Stimulated activated CD4-positive, alpha-beta T cell treated with anti-CD3 and anti-CD28 coated beads, Interleukin-1b, Interleukin-23, amount 100 ng/mL, for 1 hour (primary cell): ENCODE results near the gene ABCC1.
A peak's percentile ranks its signal among the peaks of the same experiment; 100 is the strongest.
"Not testable (repeated sequence)": the region's sequence is repeated elsewhere in the genome, so short reads cannot be mapped to it uniquely, and the experiment has no call there.

Source experiments
- DNase-seq, 2 donors: peaks; one replicate each; pipeline ENCODE4 v3.0.0-alpha.2; 2020; ENCODE audit warnings: low read depth in 2 of 2

Gene ABCC1

DNA sequence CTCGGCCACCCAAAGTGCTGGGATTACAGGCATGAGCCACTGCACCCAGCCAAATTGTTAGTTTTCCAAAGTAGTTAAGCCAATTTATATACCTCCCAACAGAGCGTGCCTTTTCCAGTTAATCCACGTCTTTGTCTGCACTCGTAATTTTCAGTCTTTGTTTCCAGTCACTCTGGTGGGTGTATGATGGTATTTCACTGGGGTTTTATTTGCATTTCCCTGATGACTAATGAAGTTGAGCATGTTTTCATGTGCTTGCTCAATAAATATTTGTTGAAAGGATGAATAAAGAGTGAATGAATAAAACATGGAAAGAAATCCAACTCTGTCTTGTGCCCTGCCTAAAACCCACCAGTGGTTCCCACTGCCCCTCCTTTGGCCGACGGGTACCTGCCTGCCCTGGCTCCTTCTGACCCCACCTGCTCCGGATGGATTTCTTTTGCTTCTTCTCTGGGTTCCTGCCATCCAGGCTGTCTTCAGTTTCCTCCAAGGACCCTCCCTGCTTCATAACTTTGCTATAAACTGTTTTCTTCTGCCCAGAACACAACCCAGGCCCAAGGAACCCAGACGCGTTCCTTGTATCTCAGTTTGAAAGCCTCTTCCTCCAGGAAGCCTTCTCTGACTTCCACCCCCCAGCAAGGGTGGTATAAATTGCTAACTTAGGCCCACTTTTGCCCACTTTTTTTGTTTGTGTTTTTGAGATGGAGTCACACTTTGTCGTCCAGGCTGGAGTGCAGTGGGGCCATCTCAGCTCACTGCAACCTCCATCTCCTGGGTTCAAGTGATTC lies 3.0 kb upstream of the ABCC1 start:
- no peak for DNase-seq

DNA sequence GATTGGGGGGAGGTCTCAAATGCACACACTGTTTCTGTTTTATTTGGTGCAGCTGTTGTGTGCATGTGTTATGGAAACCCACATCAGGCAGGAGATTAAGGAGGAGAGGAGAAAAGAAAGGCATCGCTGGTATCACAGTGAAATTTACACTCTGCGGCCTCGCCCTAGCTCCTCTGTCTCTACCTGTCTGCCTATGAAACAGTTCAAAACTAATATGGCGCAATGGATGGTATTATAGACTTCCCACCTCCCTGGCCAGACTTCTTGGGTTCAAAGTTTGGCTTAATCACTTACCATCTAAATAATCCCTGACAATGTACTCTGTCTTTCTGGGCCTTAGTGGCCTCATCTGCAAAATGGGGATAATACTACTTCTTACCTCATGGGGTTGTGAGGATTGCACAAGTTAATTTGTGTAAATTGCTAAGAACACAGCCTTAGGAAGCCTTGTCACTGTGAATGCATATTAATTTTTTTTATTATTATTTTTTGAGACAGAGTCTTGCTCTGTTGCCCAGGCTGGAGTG lies 1.4 kb upstream of the ABCC1 start:
- DNase-seq, result no peak

DNA sequence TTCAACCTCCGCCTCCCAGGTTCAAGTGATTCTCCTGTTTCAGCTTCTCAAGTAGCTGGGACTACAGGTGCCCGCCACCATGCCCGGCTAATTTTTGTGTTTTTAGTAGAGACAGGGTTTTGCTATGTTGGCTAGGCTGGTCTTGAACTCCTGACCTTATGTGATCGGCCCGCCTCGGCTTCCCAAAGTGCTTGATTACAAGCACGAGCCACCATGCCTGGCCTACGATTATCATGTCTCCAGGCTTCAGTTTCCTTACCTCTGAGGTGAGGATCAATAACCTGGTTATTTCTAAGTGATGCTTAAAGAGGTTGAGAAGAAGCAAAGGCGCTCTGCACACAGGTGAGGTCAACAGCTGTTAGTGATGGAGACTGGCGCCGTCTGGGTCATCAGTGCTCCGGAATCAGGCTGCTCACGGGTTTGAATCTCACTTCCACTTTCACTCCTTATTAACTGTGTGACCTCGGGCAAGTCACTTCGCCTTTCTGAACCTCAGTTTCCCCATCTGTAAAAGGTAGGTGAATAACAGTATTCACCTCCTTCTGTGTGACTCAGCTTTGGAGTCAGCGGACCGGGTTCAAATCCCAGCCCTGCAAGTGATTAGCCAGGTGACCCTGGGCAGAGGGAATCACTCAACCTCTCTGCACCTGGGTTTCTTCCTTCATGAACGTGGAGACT lies 745 bp upstream of the ABCC1 start:
- no peak for DNase-seq

DNA sequence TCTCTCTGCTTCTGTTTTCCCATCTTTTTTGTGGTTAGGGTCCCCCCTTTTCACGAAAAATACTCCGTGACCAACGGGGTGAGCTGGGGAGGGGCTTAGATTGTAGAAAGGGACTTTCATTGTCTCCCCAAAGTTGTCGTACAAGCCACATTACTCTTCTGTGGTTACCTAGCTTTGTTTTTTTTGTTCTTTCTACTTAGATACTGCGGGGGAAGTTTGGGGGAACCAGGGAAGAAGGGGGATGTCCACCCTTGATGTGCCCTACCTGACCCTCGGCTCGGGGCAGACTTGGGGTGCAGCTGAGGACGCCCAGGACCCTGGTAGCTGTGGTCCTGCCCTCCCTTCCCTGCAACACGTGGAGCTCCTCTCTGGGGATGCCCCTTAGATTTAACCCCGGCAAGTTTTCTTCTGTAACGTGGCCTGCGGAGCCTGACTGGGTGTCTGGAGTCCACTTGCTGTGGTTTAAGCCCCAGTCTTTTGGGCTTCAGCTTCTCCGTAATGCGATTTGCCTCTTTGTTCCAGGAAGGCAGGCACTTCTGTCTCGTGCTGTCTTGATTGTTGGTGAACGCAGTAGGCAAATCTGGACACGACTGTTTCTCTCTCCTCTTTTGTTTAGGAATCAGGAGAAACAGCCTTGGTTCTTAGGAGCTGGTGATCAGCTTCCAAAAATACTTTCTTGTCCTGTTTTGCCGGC lies 892 bp downstream of the ABCC1 start:
- no peak for DNase-seq

DNA sequence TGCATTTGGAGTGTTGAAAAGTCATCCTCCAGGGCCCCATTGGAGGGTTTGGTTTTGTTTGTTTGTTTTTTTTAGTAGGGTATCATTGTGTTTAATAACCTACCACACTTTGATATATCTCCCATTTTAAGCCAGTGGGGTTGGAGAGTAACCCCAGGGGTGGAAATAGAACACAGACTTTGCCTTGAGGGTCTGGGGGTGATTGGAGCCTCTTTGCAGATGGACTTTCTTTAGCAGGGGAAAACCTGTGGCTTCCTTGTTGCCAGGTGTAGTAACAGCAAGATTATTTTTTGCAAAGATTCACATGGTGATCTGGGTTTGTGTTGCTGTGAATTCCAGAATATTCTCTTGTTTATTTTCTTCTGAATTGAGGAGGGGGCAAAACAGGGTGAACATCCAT lies 1.5 kb downstream of the ABCC1 start:
- DNase-seq, result no peak

DNA sequence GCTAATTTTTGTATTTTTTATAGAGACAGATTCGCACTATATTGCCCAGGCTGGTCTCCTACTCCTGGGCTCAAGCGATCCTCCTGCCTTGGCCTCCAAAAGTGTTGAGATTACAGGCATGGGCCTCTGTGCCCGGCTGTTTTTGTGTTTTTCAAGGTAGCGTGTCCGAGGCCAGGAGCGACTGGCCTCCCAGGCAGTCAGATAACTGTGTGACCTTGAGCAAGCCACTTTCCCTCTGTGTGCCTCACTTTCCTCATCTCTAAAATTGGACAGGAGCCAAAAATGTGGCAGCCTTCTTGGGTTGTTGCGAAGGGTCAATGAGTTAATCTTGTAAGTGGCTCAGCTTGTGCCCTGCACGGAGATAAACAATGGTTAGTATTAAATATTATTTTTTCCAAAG lies 2.4 kb downstream of the ABCC1 start:
- no peak for DNase-seq

DNA sequence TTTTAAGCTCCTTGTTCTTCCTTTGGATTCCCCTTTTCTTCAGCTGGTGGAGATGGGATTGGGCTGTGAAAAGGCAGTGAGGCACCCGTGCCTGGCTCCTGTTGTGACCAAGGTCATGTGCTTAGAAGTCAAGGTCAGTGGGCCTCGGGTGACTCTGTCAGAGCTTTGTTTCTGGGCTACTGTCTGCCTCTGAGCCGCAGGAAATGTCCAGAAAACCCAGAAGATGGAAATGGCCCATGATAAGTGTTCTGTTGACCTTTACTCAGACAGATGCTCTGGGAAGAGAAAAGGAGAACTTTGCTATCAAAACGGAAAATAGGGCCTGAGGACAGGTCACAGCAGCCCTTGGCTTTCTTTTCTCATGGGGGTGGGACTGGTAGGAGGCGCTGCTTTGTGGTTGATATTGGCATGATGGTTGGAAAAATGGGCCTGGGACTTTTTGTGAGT lies 2.9 kb downstream of the ABCC1 start:
- no peak for DNase-seq

DNA sequence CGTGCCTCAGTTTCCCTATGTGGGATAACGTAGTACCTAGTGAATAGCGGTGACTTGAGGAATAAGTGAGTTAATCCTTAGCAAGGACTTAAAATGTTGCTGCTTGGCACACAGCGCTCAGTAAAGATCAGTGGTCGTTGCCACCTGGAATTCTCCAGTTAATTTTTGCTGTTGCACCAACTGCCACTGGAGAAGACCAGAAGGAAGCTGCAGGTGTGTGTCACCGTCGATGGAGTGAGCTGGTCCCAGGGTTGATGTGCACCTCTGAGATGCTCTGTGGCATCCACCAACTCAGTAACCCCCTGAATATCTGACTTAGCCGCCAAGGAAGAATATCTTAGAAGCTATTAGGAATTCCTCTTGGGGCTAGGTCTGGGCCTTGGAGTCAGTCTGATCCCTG lies 4.1 kb downstream of the ABCC1 start:
- DNase-seq, result no peak

DNA sequence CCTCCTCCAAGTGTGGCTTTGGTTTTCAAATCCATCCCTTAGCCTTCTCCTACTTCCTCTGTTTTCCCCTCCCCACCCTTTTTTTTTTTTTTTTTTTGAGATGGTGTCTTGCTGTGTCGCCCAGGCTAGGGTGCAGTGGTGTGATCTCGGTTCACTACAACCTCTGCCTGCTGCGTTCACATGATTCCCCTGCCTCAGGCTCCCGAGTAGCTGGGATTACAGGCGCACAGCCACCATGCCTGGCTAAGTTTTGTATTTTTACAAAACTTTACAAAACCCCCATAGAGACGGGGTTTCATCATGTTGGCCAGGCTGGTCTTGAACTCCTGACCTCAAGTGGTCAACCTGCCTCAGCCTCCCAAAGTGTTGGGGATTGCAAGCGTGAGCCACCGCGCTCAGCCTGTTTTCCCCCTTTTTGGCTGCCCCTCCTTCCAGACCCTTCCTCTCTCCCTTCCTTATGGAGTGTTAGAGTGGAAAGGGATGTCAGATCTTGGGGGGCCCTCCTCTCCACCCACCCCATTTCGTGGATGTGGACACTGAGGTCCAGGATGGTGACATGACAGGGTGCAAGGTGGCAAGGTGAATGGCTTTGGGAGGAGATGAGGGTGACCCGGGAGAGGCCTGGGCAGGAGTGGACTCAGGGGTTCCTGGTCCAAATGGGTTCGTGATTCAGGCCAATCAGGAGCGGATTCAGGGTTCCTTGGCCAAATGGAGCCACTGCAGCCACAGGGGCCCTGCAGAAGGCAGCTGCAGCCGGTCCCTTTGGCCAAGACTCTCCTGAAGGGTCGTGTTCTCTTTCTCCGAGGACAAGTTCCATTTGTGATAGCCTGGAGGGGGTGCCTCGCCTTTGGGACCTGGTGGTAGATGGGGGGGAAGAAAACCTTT lies 4.8 kb downstream of the ABCC1 start:
- no peak for DNase-seq

DNA sequence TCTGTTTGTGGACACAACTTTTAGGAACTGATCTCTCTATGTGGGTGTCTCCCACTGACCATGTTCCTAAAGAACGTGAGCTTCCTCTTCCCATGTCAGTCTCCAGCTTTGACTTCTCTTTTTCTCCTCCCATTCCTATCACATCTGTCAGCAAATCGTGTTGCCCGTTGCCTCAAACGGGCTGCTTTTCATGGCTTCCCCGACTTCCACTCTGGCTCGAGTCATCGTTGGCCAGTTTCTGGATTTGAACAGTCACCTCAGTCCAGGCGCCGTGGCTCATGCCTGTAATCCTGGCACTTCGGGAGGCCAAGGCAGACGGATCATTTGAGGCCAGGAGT lies 5.4 kb downstream of the ABCC1 start:
- no peak for DNase-seq

DNA sequence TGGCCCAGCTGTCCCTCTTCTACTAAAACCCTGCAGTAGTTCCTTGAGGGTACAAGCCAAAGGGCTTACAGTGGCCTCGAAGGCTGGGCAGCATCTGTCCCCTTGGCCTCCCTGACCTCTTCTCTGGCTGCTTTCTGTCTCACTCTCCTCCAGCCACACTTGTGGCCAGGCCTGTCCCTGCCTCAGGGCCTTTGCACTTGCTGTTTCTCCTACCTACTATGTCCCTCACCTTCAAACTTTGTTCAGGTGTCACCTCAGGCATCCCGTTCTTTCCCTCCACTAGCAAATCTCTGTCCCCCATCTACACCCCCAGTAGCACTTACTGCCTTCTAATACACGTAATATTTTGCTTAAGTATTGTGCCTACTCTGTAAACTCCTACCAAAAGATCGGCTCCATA lies 6.0 kb downstream of the ABCC1 start:
- DNase-seq, result no peak

DNA sequence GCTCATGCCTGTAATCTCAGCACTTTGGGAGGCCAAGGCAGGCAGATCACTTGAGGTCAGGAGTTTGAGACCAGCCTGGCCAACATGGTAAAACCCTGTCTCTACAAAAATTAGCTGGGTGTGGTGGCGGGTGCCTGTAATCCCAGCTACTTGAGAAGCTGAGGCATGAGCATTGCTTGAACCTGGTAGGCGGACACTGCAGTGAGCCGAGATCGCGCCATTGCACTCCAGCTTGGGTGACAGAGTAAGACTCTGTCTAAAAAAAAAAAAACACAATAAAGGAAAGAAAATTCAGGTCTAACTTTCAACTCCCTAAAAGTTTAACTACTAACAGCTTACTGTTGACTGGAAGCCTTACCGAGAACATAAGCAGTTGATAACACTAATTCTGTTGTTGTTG lies 6.7 kb downstream of the ABCC1 start:
- DNase-seq, result not testable (repeated sequence)

DNA sequence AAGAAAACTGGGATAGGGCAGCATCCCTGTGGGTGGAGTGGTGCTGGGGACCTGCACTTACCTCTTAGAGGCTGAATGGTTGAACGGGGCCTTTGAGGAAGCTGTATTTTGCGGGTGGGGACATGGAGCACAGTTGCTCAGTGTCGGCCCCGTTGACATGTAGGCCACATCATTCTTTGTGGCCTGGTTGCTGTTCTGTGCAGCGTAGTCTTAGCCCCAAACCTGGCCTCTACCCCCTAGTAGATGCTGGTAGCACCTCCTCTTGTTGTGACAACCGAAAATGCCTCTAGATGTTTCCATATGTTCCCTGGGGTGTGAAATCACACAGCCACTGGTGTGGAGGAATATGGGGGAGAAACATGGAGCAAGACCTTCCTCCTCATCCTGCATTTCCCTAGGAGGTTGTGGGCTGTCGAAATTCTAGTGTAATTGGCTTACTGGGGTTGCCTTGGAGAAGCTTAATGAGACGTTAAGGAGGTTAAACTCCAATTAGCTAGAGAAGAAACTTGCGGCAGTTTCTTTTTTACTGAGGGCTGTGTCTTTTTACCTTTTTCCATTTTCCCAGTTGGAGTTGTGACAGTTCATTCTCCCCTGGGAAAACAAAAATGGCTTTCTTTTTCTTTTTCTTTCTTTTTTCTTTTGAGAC lies 9.4 kb downstream of the ABCC1 start:
- no peak for DNase-seq

DNA sequence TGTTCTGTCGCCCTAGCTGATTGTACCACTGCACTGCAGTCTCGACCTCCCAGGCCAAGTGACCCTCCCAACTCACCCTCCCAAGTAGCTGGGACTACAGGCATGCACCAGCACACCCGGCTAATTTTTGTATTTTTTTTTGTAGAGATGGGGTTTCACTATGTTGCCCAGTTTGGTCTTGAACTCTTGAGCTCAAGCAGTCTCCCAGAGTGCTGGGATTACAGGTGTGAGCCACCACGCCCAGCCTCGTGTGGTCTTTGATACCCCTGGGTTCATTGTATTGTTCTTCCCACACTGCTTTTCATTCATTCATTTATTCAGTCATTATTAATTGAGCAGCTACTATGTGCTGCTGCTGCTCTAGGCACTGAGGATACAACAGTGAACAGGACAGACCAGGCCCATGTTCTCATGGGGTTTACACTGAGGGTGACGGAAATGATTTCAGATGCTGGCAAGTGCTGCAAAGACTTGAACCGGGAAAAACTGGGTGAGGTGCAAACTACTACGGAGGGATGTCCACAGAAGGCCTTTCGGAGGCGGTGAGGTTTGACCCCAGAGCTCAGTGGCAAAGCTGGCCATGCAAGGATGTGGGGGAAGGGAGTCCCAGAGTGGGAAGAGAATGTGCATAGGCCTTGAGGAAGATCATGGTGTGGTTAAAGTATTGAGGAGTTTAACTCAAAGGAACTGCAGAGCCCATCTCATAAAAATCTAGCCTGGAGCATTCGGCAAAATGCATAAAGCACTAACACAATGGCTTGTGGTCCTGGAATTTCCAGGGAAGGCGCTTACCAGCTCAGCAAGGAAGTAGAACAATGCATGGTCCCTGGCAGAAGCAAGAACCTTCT lies 10.9 kb downstream of the ABCC1 start:
- no peak for DNase-seq

DNA sequence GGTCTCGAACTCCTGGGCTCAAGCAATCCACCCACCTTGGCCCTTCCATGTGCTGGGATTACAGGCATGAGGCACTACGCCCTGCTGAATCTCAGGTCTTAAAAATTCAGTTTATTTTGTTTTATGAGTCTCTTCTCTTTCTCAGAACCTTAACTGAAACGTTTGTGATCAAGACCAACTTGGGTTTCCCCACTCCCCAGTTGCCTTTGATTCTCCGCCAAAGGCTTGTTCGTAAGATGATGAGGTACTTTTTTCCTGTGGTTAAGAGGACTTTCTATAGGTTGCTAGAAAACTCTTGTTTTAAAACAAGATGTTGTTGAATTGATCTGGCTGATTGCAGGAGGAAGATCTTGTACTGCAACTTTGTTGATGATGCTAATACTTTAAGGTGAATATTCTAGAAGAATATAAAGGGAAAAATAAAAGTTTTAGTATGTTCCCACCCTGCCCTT lies 11.7 kb downstream of the ABCC1 start:
- DNase-seq, result peak in 1 of 2 donors; percentile 39

DNA sequence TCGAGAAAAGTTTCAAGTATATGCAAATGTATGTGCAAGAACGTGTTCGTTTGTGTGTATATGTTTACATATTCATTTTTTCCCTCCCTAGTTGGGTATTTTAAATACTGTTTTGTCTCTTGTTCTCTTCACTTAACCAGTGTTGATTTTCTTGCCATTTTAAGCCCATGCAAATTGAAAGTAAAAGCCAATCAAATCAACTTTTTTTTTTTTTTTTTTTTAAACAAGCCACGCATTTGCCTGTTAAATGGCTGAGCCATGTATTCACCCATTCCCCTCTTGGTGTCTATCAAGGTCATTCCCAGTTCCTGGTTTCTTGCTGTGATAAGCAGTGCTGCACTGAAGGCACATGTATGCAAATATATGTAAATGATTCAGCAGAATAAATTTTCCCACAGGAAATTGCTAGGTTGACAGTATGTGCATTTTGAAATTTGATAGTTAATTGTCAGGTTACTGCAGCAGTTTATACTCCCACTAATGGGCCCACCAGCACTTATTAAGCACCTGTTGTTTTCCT lies 12.2 kb downstream of the ABCC1 start:
- DNase-seq, result no peak

DNA sequence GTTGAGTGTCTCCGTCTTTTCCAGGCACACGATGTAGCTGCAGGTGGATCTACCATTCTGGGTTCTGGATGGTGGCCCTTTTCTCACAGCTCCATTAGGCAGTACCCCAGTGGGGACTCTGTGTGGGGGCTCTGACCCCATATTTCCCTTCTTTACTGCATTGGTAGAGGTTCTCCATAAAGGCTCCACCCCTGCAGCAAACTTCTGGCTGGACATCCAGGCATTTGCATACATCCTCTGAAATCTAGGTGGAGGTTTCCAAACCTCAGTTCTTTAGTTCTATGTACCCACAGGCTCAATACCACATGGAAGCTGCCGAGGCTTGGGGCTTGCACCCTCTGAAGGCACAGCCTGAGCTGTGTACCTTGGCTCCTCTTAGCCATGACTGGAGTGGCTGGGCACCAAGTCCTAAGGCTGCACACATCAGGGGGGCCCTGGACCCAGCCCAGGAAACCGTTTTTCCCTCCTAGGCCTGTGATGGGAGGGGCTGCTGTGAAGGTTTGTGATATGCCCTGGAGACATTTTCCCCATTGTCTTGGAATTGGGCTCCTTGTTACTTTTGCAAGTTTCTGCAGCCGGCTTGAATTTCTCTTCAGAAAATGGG lies 14.0 kb downstream of the ABCC1 start:
- no peak for DNase-seq

DNA sequence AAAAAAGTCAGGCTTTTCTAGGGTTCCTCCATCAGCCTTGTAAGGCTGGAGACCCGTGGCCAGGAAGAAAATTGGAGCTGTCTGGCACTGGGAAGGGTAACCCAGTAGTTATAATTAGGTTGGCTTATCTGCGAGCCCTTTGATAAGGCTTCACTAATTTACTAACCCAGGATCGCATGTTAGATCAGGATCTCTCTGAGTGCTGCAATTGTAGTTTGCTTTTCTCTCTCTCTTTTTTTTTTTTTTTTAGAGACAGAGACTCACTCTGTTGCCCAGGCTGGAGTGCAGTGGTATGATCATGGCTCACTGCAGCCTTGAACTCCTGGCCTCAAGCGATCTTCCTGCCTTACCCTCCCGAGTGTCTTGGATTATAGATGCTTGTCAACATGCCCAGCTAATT lies 17.0 kb downstream of the ABCC1 start:
- DNase-seq, result no peak

DNA sequence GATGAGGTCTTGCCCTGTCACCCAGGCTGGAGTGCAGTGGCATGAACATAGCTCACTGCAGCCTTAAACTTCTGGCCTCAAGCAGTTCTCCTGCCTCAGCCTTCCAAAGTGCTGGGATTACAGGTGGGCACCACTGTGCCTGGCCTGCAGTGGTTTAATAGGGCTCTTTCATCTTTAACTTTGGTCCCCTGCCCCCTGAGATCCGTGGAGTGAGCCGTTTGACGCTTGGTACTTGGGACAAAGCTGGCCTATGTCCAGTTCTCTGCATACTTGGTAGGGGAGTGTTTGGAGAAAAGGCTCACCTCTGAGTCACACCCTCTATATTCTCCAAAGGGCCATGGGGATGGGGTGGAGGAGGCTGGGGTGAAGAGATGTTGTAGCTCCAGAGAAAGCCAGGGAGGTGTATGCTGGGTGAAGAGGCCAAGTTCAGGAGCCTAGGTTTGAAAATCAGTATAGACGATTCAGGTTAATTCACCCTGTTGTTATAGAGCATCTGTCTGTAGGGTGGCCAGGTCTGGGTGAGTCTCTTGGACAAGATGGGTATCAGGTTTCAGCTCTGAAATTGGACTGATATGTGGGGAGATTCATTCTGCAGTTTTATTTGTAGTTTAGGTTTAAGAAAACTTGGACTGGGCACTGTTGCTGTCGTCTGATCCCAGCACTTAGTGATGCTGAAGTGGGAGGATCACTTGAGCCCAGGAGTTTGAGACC lies 17.6 kb downstream of the ABCC1 start:
- DNase-seq, result no peak
